ENCODE measurements around the gene RNU6-7.
A peak's percentile ranks its signal among the peaks of the same experiment; 100 is the strongest.

The RNU6-7 gene

DNA sequence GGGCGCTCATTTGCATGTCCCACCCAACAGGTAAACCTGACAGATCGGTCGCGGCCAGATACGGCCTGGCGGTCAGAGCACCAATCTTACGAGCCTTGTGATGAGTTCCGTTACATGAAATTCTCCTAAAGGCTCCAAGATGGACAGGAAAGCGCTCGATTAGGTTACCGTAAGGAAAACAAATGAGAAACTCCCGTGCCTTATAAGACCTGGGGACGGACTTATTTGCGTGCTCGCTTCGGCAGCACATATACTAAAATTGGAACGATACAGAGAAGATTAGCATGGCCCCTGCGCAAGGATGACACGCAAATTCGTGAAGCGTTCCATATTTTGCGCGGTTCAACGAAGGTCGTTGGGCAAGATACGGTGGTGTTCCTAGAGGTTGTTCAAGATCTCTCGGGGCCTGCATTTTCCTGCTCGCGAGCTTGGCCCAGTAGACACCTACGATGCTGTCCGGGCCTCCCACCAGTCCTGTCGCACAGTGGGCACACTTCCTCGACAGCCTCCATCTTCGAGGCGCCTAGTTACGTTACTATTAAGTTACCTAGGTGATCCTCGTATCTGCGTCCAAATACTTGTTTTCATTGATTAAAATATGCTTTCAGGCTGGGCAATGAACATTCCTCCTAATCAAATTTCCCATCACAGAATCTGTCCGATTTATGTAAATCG, at the start of gene RNU6-7:
TSS of gene RNU6-7 (plus strand) at position 230 of the 675 bp plus-strand sequence.
- no peak for DNase-seq (ENCODE audit: low read depth in 3 of 3)

DNA sequence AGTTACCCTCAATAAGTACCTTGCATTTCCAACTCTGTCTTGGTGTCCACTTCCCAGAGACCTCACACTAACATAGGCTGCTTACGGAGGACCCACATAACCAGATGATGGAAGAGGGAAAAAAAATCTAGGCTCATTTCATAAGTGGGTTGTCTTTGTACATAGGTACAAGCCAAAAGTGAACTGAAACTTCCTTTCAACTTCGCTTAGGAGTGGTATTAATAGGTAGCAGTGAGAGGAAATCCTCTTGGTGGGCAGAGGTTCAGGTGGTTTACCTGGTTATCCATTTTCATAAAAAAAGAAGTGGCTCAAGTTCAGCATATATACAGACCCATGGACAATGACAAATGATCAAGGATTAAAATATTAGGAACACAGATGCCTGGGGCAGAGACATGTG, 35.8 kb upstream of the RNU6-7 start:
- DNase-seq (ENCODE audit: low read depth in 3 of 3), result no peak

DNA sequence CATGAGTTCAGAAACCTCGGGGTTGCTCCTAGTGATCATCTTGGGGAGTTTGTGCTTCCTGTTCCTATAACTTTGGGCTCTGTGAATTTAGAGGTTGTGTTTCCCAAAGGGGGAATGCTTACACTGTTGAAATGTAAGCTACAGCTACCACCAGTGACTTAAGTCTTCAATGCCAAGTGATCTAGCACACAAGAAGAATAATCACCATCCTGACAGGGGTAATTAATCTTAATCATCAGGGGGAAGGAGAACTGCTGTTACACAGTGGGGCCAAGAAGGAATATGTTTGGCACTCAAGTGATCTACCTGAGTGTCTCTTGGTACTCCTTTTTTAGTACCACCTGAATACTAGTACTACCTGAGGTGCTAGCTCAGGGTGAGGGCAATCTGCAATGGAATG, 34.9 kb upstream of the RNU6-7 start:
- no peak for DNase-seq (ENCODE audit: low read depth in 3 of 3)

DNA sequence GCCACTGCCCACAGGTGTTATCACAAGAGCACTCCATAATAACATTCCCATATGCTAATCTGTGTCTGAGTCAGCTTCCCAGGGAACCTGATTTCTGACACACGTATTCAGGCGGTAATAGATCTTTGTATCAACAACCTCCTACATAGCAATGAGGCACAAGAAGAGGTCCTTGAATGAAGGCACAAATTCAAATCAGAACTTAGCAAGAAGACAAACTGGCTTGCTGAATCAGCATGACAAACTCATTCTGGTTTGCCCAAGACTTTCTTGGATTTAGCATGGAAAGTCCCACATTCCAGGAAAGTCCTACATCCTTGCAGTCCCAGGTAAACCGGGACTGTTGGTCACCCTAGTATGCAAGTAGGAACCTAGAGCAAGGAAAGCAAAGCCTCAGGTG, 33.9 kb upstream of the RNU6-7 start:
- DNase-seq (ENCODE audit: low read depth in 3 of 3), result no peak

DNA sequence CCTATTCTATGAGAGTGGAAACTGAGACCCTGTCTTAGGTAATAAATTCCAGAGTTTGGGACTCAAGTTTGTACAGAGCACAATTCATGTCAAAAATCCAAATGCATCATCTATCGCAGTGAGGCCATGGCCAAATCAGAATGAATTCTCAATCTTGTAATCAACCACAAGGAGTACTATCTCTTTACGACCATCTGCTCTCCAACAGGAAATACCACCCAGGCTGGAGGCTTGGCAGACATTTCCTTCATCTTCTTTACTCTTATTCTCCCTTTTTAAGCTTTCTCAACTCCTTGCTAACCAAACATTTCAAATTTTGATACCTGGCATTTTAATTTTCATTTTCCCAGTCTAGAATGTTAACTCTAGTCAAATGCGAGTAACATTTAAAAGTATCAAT, 32.7 kb upstream of the RNU6-7 start:
- no peak for DNase-seq (ENCODE audit: low read depth in 3 of 3)

DNA sequence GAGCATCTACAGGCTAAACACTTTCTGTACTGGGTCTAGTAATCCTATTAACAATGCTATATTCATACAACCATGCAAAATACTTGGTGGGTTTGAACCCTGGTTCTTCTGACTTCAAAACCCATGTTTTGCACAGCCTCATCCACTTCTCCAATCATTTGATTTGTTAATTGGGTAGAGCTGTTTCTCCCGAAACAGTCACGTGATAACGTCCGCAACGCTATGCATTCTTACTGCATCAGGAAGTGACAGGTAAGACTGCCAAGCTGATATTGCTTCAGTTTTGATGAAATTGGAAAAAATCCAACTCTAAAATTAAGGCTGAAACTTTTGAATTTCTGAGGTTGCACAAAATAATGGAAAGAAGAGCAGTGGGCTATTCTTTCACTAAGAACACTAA, 30.4 kb upstream of the RNU6-7 start:
- no peak for DNase-seq (ENCODE audit: low read depth in 3 of 3)

DNA sequence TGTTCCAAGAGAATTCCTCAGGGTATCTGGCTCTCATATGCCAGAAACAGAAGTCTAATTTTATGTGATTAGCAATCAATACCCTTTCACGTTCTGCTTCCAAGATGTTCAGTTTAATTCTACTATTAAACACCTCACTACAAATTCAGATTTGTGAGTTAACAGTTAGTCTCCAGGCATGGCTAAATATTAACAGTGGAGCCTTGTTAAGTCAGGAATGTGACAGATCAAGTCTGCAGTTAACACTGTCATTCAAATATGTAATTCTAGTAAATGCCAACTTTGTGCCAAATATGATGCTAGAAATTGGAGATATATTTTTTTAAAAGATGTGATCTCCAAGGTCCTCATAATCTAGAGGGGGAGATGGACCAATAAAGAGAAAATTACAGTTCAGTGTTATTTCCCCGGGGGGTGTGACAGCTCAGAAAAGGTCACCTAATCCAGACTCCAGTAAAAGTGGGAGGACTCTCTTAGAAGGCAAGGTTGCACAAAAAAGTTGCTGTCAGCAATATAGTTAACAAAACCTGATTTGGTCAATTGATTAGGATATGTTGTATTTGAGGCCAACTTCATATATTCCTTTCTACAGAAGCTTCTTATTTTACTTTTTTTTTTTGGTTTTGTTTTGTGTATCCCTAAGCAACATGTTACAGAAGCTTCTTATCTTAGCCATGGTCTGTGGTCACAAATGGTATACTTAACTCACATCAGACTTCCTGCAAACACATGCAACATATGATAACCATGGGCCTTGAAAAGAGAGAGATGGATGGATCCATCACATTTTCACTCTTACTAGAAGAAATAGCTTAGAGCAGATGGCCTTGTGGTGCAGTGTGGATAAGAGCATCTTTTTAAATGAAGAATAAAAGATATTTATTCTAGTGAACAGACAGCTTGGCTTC, 18.4 kb upstream of the RNU6-7 start:
- DNase-seq (ENCODE audit: low read depth in 3 of 3), result no peak

DNA sequence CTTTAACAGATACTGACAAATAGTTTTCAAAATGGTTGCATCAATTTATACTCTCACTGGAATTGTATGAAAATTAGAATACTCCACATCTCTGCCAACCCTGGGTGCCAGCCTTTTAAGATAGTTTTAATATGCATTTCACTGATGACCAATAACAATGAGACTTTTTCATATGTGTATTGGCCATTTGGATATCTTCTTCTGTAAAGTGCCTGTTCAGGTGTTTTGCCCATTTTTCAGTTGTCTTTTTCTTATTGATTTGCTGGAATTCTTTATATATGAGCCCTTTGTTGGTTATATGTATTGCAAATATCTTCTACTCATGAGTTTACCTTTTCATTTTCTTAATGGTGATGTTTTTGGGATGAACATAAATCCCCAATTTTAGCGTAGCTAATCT, 16.7 kb upstream of the RNU6-7 start:
- no peak for DNase-seq (ENCODE audit: low read depth in 3 of 3)

DNA sequence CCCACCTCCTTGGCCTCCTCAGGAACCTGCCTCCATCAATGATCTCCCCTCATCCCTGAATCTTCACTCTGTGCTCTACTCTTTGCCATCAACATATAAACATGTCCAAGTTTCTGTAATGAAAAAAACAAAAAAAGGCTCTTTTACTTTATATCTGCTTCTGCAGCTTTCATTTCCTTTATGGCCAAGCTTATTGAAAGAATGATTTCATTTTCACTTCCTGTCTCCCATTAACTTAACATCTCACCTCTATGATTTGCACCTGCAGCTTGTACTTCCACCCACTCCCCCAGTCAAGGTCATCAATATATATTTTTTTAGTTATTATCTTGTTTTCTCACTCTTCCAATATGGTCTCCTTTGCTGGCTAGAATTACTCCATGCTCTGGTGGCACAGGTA, 15.6 kb upstream of the RNU6-7 start:
- DNase-seq (ENCODE audit: low read depth in 3 of 3), result no peak

DNA sequence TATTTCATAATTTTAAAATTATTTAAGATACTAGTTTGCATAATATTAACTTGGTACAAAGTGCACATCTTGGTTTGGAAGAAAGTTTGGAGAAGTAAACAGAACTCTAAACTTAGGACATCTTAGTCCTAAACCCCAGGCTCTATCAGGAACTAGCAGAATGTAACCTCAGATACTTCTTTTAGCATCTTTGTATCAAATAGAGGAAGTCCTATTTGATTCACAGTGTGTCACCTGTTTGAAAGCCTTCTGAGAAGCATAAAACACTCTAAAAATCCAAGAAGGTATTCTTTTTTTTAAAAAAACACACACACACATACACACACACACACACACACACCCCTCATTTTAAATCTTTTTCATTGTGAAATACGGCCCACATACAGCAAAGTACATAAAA, 12.0 kb upstream of the RNU6-7 start:
- DNase-seq (ENCODE audit: low read depth in 3 of 3), result no peak

DNA sequence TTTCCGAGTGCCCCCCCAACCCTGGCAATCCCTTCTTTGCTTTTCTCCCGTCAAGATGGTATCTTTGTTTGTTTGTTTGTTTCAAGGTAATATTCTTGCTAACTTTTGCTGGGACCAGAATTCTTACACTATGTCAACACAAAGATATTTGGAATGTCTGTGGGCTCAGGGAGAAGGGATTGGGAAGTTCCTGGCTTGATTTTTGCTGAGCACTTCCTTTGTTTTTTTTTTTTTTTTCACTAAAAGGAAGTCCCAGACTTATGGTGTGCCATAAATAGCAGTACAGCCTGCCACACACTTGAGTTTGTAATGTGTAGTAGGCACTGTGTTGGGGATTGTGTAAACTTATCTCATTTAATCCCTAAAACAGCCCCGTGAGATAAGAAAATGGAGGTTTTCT, 11.2 kb upstream of the RNU6-7 start:
- no peak for DNase-seq (ENCODE audit: low read depth in 3 of 3)

DNA sequence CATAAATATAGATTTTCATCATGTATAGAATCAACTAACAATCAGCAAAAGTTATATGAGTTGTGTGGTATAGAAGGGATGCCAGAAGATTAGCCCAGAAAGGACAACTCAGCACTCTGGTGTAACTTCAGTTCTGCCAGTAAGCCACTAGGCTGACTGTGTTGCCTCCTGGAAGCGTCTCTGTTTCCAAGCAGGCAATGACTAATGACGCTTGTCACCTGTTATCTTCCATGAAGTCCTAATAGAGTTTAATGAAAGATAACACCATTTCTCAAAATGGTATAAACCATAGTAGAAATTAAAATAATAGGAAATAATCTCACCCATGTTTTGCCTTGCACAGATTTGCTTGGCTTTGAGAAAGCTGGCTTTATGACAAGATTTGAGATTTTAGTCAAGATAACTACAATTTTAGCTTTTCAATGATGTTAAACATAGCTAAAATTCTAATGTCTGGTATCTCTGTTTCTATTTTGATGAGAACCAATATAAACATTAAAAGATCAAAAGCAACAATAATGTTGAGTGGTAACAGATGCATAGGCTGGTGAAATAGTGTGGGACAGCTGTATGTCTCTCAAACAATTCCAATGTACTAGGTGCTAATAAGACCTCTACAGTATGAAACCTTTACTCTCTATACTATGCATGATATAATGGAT, 9.0 kb upstream of the RNU6-7 start:
- DNase-seq (ENCODE audit: low read depth in 3 of 3), result no peak

DNA sequence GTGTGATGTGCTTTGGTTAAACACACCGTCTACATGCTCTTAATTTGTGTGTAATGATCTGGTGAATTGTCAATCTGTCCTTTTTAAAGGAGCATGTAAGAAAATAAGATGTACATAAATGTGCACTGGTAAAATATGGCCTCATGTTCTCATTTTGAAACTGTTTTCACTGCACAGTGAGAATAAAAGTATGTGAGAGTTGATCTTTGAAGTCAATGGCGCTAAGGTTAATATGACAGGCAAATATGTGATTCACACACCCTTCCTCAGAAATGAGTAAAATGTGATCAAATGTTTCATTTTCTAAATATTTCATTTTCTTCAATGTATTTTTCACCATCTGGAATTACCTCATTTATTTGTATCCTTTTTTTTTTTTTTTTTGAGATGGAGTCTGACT, 8.3 kb upstream of the RNU6-7 start:
- DNase-seq (ENCODE audit: low read depth in 3 of 3), result no peak

DNA sequence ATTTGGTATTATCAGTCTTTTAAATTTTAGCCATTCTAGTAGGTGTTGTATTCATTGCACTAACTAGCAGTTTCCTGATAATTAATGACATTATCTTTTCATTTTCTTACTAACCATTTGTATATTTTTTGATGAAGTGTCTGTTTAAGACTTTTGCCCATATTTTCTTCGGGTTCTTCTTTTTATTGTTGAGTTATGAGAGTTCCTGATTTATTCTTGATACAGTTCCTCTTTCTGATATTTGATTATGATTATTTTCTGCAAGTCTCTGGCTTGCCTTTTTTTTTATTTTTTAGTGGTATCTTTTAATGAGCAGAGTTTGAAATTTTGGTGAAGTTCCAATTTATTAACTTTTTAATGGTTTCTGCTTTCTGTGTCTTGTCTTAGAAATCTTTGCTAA, 6.2 kb upstream of the RNU6-7 start:
- DNase-seq (ENCODE audit: low read depth in 3 of 3), result no peak

DNA sequence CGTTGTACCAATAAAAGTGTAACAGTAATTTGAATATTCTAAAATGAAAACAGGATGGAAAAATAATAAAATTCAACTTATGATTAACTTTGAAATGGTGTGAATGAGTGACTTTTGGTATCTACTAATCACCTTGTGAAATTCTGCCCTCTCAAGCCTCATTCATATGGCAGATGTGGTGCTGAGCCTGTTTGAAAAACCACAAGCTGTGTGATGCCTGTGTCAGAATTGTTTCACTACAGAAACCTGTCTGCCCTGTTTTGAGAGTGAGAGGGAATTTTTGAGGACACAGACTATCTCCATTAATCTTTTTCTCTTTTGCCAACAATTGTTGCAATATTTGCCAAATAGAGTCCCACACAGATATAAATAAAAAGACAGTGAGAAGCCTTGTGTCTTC, 3.9 kb upstream of the RNU6-7 start:
- no peak for DNase-seq (ENCODE audit: low read depth in 3 of 3)

DNA sequence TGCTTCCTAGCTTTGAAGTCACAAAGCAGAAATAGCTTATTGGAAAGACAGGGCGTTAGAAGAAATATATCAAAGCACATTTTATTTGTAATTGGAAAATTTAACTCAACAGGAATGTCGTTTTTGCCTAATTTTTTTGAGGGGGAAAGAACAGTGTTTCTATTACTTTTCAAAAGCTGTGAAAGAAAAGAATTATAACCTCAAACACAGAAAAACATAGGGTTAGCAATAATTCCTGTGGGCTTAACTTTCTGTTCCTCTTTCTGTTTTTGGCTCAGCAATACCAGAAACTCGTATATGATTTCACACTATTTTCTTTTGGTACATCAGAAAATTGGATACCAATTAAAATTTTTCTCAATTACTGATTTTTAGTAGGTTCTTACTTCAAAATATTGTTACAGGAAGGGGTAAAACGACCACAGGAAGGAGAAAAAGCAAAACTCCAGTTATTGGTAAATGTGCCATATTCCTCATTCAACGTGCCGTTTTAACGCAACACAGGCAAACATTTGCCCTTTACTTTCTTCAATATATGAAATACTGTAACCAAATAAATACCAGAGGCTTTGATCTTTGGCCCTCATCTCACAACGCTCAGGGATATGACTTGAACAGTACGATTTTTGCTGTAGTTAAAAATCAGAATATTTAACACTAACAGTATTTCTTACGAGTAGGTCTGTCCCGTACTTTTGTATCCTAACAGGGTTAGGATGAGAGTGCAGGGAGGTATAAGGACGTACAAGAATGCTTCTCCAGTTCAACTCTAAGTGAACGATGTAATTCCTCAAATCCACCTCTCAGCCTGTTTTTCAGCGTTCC, 1.3 kb upstream of the RNU6-7 start:
- DNase-seq (ENCODE audit: low read depth in 3 of 3), result no peak

DNA sequence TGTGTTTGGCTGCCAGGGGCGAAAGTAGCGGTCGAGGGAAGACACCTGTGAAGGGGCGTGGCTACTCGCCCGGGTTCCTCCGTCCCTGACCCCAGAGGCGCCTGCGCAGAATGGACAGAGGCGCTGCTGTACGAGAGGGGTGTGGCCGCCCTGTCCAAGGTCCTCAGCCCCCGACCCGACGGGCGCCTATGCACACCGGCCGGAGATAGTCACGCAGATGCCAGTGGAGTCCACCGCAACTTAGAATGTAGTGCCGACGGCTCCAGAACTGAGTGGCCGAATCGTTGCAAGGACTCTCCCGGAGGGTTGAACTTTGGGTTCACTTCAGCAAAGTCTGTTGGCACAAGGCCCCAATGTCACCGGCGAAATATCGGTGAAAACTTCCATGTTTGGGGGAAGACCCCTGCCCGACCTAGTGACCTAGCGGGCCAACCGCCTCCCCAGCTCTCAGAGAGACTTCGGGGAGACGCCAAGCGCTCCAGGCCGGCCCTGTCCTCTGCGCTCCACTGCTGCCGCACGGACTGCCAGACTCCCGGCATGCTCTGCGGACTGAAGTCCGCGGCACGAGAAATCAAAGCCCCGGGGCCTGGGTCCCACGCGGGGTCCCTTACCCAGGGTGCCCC, 541 bp upstream of the RNU6-7 start:
- DNase-seq (ENCODE audit: low read depth in 3 of 3), result peak; percentile 58 to 60 (median 59)

DNA sequence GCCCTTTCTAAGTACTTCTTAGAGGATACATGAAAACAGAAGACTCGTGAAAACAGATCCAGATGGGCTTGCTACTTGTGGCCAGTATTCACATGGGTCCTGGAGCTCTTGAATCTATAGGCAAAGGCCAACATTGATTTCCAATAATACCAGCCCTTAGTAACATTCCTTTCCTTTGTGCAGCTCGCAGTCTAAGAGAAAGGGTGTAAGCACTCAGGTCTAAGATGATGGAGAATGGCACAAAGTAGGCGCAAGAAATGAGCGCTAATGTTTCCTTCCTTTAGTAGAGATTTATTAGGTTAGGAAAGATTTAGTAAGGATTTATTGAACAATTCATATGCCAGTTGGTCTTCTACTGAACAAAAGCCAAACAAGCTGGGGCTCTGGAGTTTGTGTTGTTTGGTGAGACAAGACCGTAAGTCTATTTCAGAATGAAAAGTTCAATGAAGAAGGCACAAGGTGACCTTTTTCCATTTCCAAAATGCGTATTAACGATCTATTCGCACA, 699 bp downstream of the RNU6-7 start:
- no peak for DNase-seq (ENCODE audit: low read depth in 3 of 3)

DNA sequence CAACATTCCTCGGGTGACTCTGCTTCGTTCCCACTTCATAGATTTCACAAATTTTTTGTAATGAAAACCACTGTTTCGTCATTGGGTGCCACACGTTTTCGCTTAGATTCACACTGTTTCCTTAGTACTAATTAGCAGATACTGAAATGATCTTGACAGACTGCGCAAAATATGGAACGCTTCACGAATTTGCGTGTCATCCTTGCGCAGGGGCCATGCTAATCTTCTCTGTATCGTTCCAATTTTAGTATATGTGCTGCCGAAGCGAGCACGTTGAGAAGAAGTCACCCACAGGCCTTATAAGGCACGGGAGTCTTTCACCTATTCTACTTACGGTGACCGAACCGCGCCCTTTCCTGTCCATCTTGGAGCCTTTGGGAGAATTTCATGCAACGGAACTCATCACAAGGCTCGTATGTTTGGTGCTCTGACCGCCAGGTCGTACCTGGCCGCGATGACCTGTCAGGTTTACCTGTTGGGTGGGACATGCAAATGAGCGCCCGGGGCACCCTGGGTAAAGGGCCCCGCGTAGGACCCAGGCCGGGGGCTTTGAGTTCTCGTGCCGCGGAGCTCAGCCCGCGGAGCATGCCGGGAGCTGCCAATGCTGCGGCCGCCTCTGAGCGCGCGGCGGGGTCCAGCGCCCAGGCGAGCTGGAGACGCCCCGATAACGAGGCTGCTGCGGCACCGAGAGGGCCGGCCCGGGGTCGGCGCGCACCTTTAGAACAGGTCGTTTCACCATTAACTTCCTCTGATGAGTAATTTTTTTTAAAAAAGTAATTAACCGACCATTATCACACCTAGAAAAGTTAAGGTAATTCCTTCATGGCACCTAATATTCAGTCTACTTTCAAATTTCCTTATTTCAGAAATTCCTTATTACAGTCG, 1.4 kb downstream of the RNU6-7 start, which contains the start of gene RNU6-8:
TSS of gene RNU6-8 (minus strand) at position 272 of the 885 bp plus-strand sequence.
- DNase-seq (ENCODE audit: low read depth in 3 of 3), result peak; percentile 78 to 87 (median 81)

DNA sequence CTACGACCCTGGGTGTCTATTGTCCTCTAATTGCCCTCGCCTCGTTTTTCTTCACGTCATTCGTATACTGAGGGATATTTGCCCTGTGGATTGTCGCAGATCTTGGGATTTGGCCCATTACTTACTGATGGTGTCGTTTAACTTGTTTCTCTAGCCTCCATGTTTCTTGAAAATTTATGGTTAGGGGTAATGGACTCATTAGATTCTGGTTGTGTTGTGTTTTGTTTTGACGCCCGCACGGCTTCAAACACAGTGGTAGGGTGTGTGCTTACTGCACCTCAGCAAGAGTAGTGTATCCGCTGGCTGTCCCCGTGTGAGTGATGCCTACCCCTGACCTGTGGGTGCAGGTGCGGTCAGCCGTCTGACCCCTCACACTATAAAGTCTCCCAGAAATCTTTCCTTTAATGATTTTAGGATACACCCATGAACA, 2.1 kb downstream of the RNU6-7 start:
- DNase-seq (ENCODE audit: low read depth in 3 of 3), result peak in 1 of 3 experiments; percentile 5

Data from stimulated activated CD4-positive, alpha-beta T cell treated with anti-CD3 and anti-CD28 coated beads, TNF-alpha, amount 100 ng/mL, for 4 hours (primary cell).